Fibroblast of skin of left quadriceps (primary cell): Measurements from ENCODE around the gene TARS3.
"Not testable (repeated sequence)": the region's sequence is repeated elsewhere in the genome, so short reads cannot be mapped to it uniquely, and the experiment has no call there.

Experiments
- DNase-seq, 2 experiments: peaks; one replicate each; pipeline ENCODE4 v3.0.0-alpha.2; 2013; ENCODE audit warnings: low read depth in 2 of 2

The TARS3 gene

GRCh38 chr15:101654624-101655337, 69.5 kb downstream of the TARS3 start:
- DNase-seq, result not testable (repeated sequence)

- no peak for DNase-seq
Observed at GRCh38 chr15:101654171-101654570, 70.1 kb downstream of the TARS3 start.

- no peak for DNase-seq
Observed at GRCh38 chr15:101652786-101653430, 71.4 kb downstream of the TARS3 start.

- DNase-seq, result peak; percentile 78 to 80
Observed at GRCh38 chr15:101652098-101652785, 72.0 kb downstream of the TARS3 start, which contains the start of gene TM2D3. TSS of gene TM2D3 (minus strand) at chr15:101652381. CDS start at chr15:101652361, 20 bp downstream.

GRCh38 chr15:101651554-101652097, 72.6 kb downstream of the TARS3 start:
- DNase-seq, result no peak

GRCh38 chr15:101650145-101650544, 74.1 kb downstream of the TARS3 start:
- no peak for DNase-seq

GRCh38 chr15:101648356-101648755, 75.9 kb downstream of the TARS3 start:
- DNase-seq, result no peak

- no peak for DNase-seq
Observed at GRCh38 chr15:101647251-101647650, 77.0 kb downstream of the TARS3 start.

GRCh38 chr15:101646672-101647071, 77.6 kb downstream of the TARS3 start:
- DNase-seq, result no peak

- DNase-seq, result no peak
Observed at GRCh38 chr15:101642361-101642760, 81.9 kb downstream of the TARS3 start.

GRCh38 chr15:101641894-101642293, 82.4 kb downstream of the TARS3 start:
- no peak for DNase-seq

GRCh38 chr15:101641129-101641764, 83.0 kb downstream of the TARS3 start:
- DNase-seq, result no peak

GRCh38 chr15:101639667-101640066, 84.6 kb downstream of the TARS3 start:
- DNase-seq, result no peak

- DNase-seq, result no peak
Observed at GRCh38 chr15:101637919-101638318, 86.4 kb downstream of the TARS3 start.

- DNase-seq, result no peak
Observed at GRCh38 chr15:101637516-101637915, 86.8 kb downstream of the TARS3 start.

GRCh38 chr15:101637038-101637437, 87.2 kb downstream of the TARS3 start:
- no peak for DNase-seq

- no peak for DNase-seq
Observed at GRCh38 chr15:101635944-101636727, 88.1 kb downstream of the TARS3 start.

- DNase-seq, result no peak
Observed at GRCh38 chr15:101633356-101633755, 90.9 kb downstream of the TARS3 start.

GRCh38 chr15:101626729-101627128, 97.5 kb downstream of the TARS3 start:
- DNase-seq, result not testable (repeated sequence)

- DNase-seq, result no peak
Observed at GRCh38 chr15:101625980-101626379, 98.3 kb downstream of the TARS3 start.

GRCh38 chr15:101625184-101625583, 99.1 kb downstream of the TARS3 start:
- DNase-seq, result no peak
